Mammary epithelial cell (primary cell): Measurements from ENCODE around the gene TLE6.

Experiments used
- CTCF ChIP-seq, 2 donors: IDR thresholded peaks in 1 of 2; conservative IDR thresholded peaks in 1 of 2; 2 replicates each; pipeline ENCODE4 v1.5.1; 2011 to 2012; ENCODE audit warnings: inconsistent platforms in 2 of 2, low read length in 2 of 2, mild to moderate bottlenecking in 2 of 2, control low read depth in 1 of 2, low read depth in 1 of 2; ENCODE audit not compliant: insufficient read depth in 1 of 2; ENCODE audit errors: extremely low read depth in 1 of 2
- EZH2 ChIP-seq: IDR thresholded peaks from 2 replicates; pipeline ENCODE4 v1.6.1; 2012; ENCODE audit warnings: low read length, inconsistent platforms, borderline replicate concordance

- no peak for TF ChIP-seq CTCF (conservative IDR thresholded peaks at IDR 0.05 in 1 of 2, IDR thresholded peaks at IDR 0.05 in 1 of 2; ENCODE audit: extremely low read depth in 1 of 2, insufficient read depth in 1 of 2, low read depth in 1 of 2, low read length in 2 of 2)
- TF ChIP-seq EZH2: no peak
These were observed 62.3 kb downstream of the TLE6 start for GRCh38 chr19:3039641-3040077.
